IPS DF 6.9 (cell line): Measurements from ENCODE around the gene CACNB2.
"Not testable (repeated sequence)": the region's sequence is repeated elsewhere in the genome, so short reads cannot be mapped to it uniquely, and the experiment has no call there.

Experiments
- DNase-seq: peaks from one replicate; pipeline ENCODE4 v3.0.0-alpha.2; 2013; ENCODE audit warnings: low read depth, low spot score
- H3K27ac ChIP-seq: one replicate; pipeline ENCODE4 v1.5.1; 2013; ENCODE audit warnings: low read length, control low read depth
- H3K27me3 ChIP-seq: 2 replicates; pipeline ENCODE4 v1.6.1; 2013; ENCODE audit warnings: mild to moderate bottlenecking, low read length; ENCODE audit not compliant: control insufficient read depth, insufficient read depth
- H3K36me3 ChIP-seq: 2 replicates; pipeline ENCODE4 v1.6.1; 2013; ENCODE audit warnings: low read length; ENCODE audit not compliant: control insufficient read depth, insufficient read depth
- H3K4me1 ChIP-seq: 2 replicates; pipeline ENCODE4 v1.6.1; 2013; ENCODE audit warnings: low read length; ENCODE audit not compliant: control insufficient read depth, insufficient read depth
- H3K4me3 ChIP-seq: 2 replicates; pipeline ENCODE4 v1.5.1; 2013; ENCODE audit warnings: mild to moderate bottlenecking, low read length
- H3K9me3 ChIP-seq: 2 replicates; pipeline ENCODE4 v1.6.1; 2013; ENCODE audit warnings: low read length, inconsistent platforms; ENCODE audit not compliant: control insufficient read depth, insufficient read depth
- WGBS: extraction: QIAGEN DNeasy Blood & Tissue Kit; methylation state at CpG from one replicate; pipeline ENCODE4 v1.1.7; 2013; ENCODE audit warnings: mixed read lengths, missing lambda C conversion rate; ENCODE audit not compliant: insufficient read length, insufficient coverage; 5-methylcytosine and 5-hydroxymethylcytosine counted together

Gene CACNB2

DNA sequence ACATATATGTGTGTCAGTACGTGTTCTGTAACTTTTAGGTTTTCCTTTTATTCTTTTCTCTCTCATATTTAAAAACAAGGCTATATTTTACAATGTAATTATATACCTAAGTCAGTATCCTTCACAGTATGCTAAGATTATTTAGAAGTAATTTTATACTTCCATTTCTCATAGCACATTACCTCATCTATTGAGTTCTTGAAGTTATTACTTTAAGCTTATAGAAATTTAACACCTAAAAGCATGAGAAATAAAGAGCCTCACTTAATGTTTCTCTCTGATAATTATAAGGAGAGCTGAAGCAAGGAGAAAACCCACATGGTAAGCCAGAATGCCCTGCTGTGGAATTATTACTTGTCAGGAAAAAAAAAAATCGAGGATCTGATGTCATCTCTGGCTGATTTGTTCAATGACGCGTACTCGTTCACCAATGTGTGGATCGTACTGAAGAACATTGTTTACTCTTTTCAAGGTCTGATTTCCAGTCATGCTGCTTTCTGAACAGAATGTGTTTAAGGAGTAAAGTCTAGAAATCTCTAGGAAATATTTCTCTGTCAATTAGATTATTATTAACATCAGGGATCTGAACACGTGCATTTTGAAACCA lies 21.9 kb downstream of the CACNB2 start:
- no peak overlapping the region for H3K4me3 ChIP-seq
- H3K36me3 ChIP-seq = no peaks in the 10 kb centered on the region
- H3K4me1 ChIP-seq = no peaks in the 10 kb centered on the region
- H3K27ac ChIP-seq = no peak overlapping the region
- DNase-seq = no peak
- no peaks in the 10 kb centered on the region for H3K27me3 ChIP-seq
- no CpG with 5 or more reads among the region's 7 CpGs for WGBS
- H3K9me3 ChIP-seq = no peaks in the 10 kb centered on the region

DNA sequence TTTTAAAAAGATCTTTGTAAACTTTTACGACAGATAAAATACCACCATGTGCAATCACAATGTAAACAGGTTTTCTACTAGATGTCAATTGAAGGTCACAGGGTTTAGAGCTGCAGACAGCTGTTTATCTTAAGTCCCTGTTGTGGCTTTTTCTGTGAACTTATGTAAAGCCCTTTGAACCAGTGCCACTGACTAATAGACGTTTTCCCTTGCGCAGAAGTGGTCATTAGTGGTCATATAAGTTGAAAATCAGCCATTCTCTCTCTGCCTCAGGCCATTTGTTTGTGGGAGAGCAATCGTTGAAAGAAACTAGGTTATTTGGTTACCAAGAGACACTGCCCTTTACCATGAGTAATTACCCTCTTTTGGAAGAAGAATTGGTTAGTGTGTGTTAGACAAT lies 23.9 kb downstream of the CACNB2 start:
- H3K27me3 ChIP-seq = no peaks in the 10 kb centered on the region
- no peak for DNase-seq
- no peaks in the 10 kb centered on the region for H3K9me3 ChIP-seq
- no peak overlapping the region for H3K27ac ChIP-seq
- no peak overlapping the region for H3K4me3 ChIP-seq
- no peaks in the 10 kb centered on the region for H3K36me3 ChIP-seq
- no peaks in the 10 kb centered on the region for H3K4me1 ChIP-seq
- no CpG with 5 or more reads among the region's 4 CpGs for WGBS

DNA sequence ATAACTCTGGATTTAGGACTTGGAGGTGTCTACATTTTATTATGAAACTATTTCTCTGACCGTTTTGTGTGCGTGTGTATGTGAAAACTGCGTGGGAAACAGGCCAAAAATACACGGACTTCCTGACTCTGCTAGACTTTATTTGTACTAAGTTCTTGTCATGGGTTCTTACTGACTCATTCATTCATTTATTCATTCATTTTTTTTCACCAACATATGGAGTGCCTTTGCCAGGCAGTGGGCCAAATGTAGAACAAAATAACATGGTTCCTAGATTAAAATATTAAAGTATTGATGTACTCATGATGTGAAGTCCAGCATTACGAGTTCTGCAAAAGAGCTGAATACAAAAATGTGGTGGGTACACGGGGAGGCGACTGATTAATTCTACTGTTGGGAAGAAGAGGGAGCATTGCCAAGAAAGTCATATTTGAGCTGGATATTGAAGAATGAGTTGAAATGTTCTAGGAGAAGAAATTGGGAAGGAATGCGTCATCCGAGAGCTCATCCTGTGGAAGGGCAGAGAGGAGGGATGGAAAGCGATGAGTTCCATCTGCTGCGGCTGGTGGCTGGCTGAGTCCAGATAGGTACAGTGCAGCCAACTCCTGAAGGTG lies 24.6 kb downstream of the CACNB2 start:
- Histone ChIP-seq H3K36me3 (no peaks in the 10 kb centered on the region), H3K4me3 (no peak overlapping the region), H3K27me3 (no peaks in the 10 kb centered on the region), H3K27ac (no peak overlapping the region), H3K4me1 (no peaks in the 10 kb centered on the region), H3K9me3 (no peaks in the 10 kb centered on the region)
- DNase-seq = no peak
- WGBS = no CpG with 5 or more reads among the region's 11 CpGs

DNA sequence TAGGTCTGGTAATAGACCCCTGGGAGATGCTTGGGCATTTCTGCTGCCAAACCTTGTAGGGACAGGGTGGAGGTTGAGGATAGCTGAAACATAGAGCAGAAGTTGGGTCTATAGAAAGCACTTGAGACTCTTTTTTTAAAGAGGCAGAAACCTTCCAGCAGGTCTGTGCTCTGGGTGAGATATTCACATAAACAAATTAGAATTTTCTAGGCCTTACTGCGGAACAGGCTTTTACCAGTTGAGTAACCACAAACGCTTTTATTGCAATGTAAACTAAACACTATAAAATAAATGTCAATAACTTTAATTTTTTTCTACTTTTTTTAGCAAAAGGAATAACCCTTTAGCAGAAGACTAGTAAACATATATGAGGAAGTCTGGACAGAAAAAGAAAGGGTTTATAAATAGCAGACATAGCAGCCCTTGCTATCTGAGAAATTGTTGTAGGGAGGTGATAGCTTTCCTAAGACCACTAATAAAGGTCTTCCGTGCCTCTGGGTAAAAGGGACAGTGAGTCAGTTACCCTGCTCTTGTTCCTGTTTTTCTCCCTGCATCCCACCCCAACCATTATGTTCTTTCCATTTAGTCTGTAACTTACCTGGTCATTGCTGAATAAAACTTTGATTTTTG lies 38.7 kb downstream of the CACNB2 start:
- Histone ChIP-seq H3K36me3 (no peaks in the 10 kb centered on the region), H3K4me3 (no peak overlapping the region), H3K9me3 (no peaks in the 10 kb centered on the region), H3K27me3 (no peaks in the 10 kb centered on the region), H3K27ac (no peak overlapping the region), H3K4me1 (no peaks in the 10 kb centered on the region)
- no CpG with 5 or more reads among the region's 3 CpGs for WGBS
- no peak for DNase-seq

DNA sequence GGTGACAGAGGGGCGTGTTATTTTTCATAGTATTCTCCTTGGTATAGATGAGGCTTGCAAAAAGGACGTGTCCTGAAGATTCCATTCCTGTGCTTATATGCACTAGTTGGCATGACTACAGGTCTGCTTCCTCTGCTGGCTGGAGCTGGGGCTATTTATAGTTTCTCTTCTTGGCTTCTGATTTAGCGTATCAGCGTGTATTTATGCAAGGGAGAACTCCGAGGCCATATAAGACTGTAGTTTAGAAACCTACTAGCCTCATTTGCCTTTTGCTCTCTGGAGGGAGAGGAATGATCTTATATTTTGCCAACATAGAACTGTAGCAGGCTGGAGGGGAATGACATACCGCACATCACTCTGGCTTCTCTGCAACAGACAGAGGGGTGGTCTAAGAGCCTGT lies 39.7 kb downstream of the CACNB2 start:
- no CpG with 5 or more reads among the region's 6 CpGs for WGBS
- no peak overlapping the region for H3K27ac ChIP-seq
- no peak for DNase-seq
- no peak overlapping the region for H3K4me3 ChIP-seq
- H3K27me3 ChIP-seq = no peaks in the 10 kb centered on the region
- no peaks in the 10 kb centered on the region for H3K4me1 ChIP-seq
- H3K9me3 ChIP-seq = no peaks in the 10 kb centered on the region
- no peaks in the 10 kb centered on the region for H3K36me3 ChIP-seq

DNA sequence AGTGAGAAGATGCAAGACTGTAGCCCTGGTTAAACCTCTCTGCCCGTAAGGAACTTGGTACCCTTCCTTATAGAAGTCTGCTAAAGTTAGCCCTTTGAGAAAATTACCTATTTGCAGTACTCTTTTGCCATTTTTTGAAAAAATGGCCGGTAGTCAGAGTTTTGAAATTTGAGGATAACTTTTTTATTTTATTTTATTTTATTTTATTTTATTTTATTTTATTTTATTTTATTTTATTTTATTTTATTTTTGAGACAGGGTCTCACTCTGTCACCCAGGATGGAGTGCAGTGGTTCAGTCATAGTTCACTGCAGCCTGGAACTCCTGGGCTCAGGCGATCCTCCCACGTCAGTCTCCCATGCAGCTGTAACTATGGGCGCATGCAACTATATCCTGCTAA lies 41.2 kb downstream of the CACNB2 start:
- H3K27me3 ChIP-seq, H3K9me3 ChIP-seq, DNase-seq, H3K4me1 ChIP-seq, H3K36me3 ChIP-seq, H3K4me3 ChIP-seq, H3K27ac ChIP-seq: not testable (repeated sequence)
- WGBS = no CpG with 5 or more reads among the region's 5 CpGs

DNA sequence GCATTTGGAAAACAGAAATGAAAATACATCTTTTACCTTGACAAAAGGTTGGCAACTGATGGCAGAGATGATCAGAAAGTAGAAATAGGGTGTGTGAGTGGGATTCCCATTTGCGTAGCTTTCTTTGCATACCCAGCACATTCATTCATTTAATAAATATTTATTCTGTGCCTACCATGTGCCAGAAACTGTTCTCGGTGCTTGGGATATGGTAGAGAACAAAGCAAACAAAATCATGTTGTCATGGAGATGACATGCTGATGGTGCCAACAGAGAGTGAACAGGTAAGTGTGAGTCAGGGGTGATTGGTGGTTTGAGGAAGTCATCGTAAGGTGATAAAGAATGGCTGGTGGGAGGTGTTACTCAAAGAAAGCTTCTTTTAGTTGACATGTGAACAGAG lies 45.4 kb downstream of the CACNB2 start:
- Histone ChIP-seq H3K36me3 (no peaks in the 10 kb centered on the region), H3K4me3 (no peak overlapping the region), H3K27me3 (no peaks in the 10 kb centered on the region), H3K9me3 (no peaks in the 10 kb centered on the region), H3K27ac (no peak overlapping the region), H3K4me1 (no peaks in the 10 kb centered on the region)
- WGBS = no CpG with 5 or more reads among the region's 3 CpGs
- no peak for DNase-seq

DNA sequence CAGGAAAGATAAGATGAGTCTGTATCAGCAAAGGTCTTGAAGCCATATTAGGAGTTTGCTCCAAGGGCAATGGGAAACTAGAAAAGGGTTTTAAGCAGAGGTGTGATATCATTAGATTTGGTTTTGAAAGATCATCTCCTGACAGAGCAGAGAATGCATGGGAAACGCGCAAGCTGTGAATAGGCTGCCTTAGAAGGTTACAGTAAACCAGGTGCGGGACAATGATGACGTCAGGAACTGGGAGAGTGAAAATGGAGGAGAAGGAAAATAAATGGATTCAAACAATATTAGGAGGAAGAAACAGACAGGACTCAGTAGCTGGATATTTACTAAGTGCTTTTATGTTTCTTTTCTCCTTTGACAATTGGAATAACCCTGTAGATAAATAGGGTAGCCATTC lies 50.6 kb downstream of the CACNB2 start:
- WGBS = no CpG with 5 or more reads among the region's 4 CpGs
- Histone ChIP-seq H3K36me3 (no peaks in the 10 kb centered on the region), H3K9me3 (no peaks in the 10 kb centered on the region), H3K4me3 (no peak overlapping the region), H3K4me1 (no peaks in the 10 kb centered on the region), H3K27me3 (no peaks in the 10 kb centered on the region), H3K27ac (no peak overlapping the region)
- DNase-seq = no peak

DNA sequence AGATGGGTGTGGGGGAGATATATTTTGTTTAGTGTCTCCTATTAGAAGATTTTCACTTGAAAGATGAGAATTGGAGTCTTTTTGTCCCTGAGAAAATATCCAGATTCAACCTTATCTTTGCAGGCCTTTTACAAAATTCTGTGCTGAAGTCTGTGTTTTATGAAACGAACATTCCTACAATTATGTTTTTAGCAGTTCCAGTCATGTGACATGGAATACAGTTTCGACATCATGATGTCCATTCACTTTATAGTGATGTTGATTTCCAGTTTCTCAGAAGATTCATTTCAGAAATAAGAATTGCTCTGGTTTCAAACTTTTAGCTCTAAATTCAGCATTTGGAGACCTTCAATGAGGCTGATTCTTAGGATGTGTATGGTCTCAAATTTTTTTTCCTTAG lies 54.4 kb downstream of the CACNB2 start:
- H3K36me3 ChIP-seq = no peaks in the 10 kb centered on the region
- H3K27ac ChIP-seq = no peak overlapping the region
- H3K4me1 ChIP-seq = peaks cover 2% of the 10 kb centered on the region; the same call in 1 of the 2 replicates
- no peaks in the 10 kb centered on the region for H3K27me3 ChIP-seq
- WGBS = no CpG with 5 or more reads among the region's 2 CpGs
- H3K4me3 ChIP-seq = no peak overlapping the region
- DNase-seq = no peak
- H3K9me3 ChIP-seq = no peaks in the 10 kb centered on the region

DNA sequence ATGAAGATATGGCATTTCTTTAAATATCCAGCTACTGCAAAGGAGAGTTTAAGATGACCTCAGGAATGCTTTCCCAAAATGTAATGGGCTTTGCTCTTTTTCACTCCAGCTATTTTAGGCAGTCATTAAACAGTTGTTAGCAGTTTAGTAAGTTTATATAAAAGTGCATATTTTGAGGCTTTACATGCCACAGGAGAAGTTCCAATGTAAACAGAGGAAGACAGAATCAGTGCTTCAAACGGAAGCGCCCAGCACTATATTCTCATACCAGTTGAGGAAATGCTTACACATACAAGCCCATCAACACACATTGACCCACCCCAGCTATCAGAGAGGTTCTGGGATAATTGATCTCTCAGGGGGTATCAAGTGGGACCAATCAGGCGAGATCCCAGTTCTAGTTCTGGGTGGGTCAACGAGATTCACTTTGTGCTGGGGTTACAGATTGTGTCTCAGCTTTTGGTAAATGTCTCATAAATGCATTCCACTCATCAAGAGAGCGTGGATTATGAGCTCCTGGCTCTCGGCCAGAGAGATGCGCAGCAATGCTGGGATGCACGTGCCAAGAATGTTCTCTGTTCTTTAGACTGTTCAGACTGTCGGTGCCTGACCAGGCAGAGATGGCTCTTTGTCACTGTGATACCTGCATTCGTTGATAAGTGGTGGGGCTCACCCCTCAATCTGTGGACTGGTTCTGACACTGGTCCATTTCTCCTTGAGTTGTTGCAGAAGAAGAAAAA lies 55.0 kb downstream of the CACNB2 start:
- no CpG with 5 or more reads among the region's 10 CpGs for whole genome bisulfite sequencing
- DNase-seq = no peak
- Histone ChIP-seq H3K36me3 (no peaks in the 10 kb centered on the region), H3K9me3 (no peaks in the 10 kb centered on the region), H3K4me3 (no peak overlapping the region), H3K27ac (no peak overlapping the region), H3K4me1 (peaks cover 2% of the 10 kb centered on the region; the same call in 1 of the 2 replicates), H3K27me3 (no peaks in the 10 kb centered on the region)
